Liver (tissue), 3 donors: ENCODE results near the gene NUDT14.
A peak's percentile ranks its signal among the peaks of the same experiment; 100 is the strongest.

ENCODE experiments used
- CTCF ChIP-seq: fragments of 150-350 bp; IDR thresholded peaks from 2 replicates; pipeline ENCODE4 v1.5.1; 2017; ENCODE audit warnings: improper control_type of control experiment, low read depth, low read length; ENCODE audit not compliant: missing input control
- EGR1 ChIP-seq, 2 donors: IDR thresholded peaks; 2 replicates each; pipeline ENCODE4 v1.6.1; 2016 to 2018; ENCODE audit warnings: antibody characterized with exemption in 2 of 2, low read depth in 2 of 2
- GABPA ChIP-seq, 2 donors: IDR thresholded peaks in 1 of 2; conservative IDR thresholded peaks in 1 of 2; 2 replicates each; pipeline ENCODE4 v1.6.1; 2016; ENCODE audit warnings: antibody characterized with exemption in 2 of 2, mild to moderate bottlenecking in 1 of 2, moderate library complexity in 1 of 2
- HNF4A ChIP-seq, 2 donors: conservative IDR thresholded peaks; 2 replicates each; pipeline ENCODE4 v1.6.1; 2016; ENCODE audit warnings: antibody characterized with exemption in 2 of 2, mild to moderate bottlenecking in 2 of 2
- JUND ChIP-seq, 2 donors: IDR thresholded peaks; 2 replicates each; pipeline ENCODE4 v1.6.1; 2016; ENCODE audit warnings: antibody characterized with exemption in 2 of 2
- NR2F2 ChIP-seq: IDR thresholded peaks from 2 replicates; pipeline ENCODE4 v1.6.1; 2016; ENCODE audit warnings: antibody characterized with exemption
- RAD21 ChIP-seq, 2 donors: IDR thresholded peaks; 2 replicates each; pipeline ENCODE4 v1.6.1; 2016; ENCODE audit warnings: antibody characterized with exemption in 2 of 2, mild to moderate bottlenecking in 2 of 2
- REST ChIP-seq: IDR thresholded peaks from 2 replicates; pipeline ENCODE4 v1.6.1; 2016; ENCODE audit warnings: antibody characterized with exemption, mild to moderate bottlenecking
- SP1 ChIP-seq: IDR thresholded peaks from 2 replicates; pipeline ENCODE4 v1.6.1; 2018; ENCODE audit warnings: antibody characterized with exemption, mild to moderate bottlenecking
- TAF1 ChIP-seq: conservative IDR thresholded peaks from 2 replicates; pipeline ENCODE4 v1.6.1; 2016; ENCODE audit warnings: antibody characterized with exemption, mild to moderate bottlenecking
- YY1 ChIP-seq: IDR thresholded peaks from 2 replicates; pipeline ENCODE4 v1.6.1; 2016; ENCODE audit warnings: antibody characterized with exemption, mild to moderate bottlenecking
- TF ChIP-seq, protein P1 (sequence below): IDR thresholded peaks from 2 replicates; pipeline ENCODE4 v1.6.1; 2016; ENCODE audit warnings: antibody characterized with exemption
- TF ChIP-seq, protein P2 (sequence below): IDR thresholded peaks from 2 replicates; pipeline ENCODE4 v1.6.1; 2016; ENCODE audit warnings: antibody characterized with exemption
- TF ChIP-seq, protein P3 (sequence below): IDR thresholded peaks from 2 replicates; pipeline ENCODE4 v1.6.1; 2016; ENCODE audit warnings: antibody characterized with exemption
- donor health status: healthy.
- donor health status: healthy.

GRCh38 chr14:105155071-105155651 lies 26.0 kb downstream of the NUDT14 start:
- no peak for TF ChIP-seq CTCF
- TF ChIP-seq YY1, result no peak
- TF ChIP-seq SP1, result no peak
- TF ChIP-seq TAF1, result no peak
- TF ChIP-seq, protein P1, sequence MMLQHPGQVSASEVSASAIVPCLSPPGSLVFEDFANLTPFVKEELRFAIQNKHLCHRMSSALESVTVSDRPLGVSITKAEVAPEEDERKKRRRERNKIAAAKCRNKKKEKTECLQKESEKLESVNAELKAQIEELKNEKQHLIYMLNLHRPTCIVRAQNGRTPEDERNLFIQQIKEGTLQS, result no peak
- TF ChIP-seq, protein P2, sequence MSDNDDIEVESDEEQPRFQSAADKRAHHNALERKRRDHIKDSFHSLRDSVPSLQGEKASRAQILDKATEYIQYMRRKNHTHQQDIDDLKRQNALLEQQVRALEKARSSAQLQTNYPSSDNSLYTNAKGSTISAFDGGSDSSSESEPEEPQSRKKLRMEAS, result no peak
- no peak for TF ChIP-seq REST
- TF ChIP-seq JUND (IDR thresholded peaks at IDR 0.05), result no peak
- TF ChIP-seq HNF4A (conservative IDR thresholded peaks at IDR 0.05), result peak; percentile 41 to 49
- TF ChIP-seq RAD21 (IDR thresholded peaks at IDR 0.05), result no peak
- no peak for TF ChIP-seq EGR1 (IDR thresholded peaks at IDR 0.05; ENCODE audit: low read depth in 2 of 2)
- TF ChIP-seq, protein P3, sequence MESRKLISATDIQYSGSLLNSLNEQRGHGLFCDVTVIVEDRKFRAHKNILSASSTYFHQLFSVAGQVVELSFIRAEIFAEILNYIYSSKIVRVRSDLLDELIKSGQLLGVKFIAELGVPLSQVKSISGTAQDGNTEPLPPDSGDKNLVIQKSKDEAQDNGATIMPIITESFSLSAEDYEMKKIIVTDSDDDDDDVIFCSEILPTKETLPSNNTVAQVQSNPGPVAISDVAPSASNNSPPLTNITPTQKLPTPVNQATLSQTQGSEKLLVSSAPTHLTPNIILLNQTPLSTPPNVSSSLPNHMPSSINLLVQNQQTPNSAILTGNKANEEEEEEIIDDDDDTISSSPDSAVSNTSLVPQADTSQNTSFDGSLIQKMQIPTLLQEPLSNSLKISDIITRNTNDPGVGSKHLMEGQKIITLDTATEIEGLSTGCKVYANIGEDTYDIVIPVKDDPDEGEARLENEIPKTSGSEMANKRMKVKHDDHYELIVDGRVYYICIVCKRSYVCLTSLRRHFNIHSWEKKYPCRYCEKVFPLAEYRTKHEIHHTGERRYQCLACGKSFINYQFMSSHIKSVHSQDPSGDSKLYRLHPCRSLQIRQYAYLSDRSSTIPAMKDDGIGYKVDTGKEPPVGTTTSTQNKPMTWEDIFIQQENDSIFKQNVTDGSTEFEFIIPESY, result no peak
- TF ChIP-seq NR2F2, result no peak
- no peak for TF ChIP-seq GABPA (IDR thresholded peaks at IDR 0.05 in 1 of 2, conservative IDR thresholded peaks at IDR 0.05 in 1 of 2)
